Mammary epithelial cell (primary cell): ENCODE data around the gene EFNB2.

Experiments used
- EZH2 ChIP-seq: IDR thresholded peaks from 2 replicates; pipeline ENCODE4 v1.6.1; 2012; ENCODE audit warnings: low read length, inconsistent platforms, borderline replicate concordance
- TF ChIP-seq, protein P1 (sequence below), 2 donors: IDR thresholded peaks in 1 of 2; conservative IDR thresholded peaks in 1 of 2; 2 replicates each; pipeline ENCODE4 v1.5.1; 2011 to 2012; ENCODE audit warnings: inconsistent platforms in 2 of 2, low read length in 2 of 2, mild to moderate bottlenecking in 2 of 2, control low read depth in 1 of 2, low read depth in 1 of 2; ENCODE audit not compliant: insufficient read depth in 1 of 2; ENCODE audit errors: extremely low read depth in 1 of 2

DNA sequence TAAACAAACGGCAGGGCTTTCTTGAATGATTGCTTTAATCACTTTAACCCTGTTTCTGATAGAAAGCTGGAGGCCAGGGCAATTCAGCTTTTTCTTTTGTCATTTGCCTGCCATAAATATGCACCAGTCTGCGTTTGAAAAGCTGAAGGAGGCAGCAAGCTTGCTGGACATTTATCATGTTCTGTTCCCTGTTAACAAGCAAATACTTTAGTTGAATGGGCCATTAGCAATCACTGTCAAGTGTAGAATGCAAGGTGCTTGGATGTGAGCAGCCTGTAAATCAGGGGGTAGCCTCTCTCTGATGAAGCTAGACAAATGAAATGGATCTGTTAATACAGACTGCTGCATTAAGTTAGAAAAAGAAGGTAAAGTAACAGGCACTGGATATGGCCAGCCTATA lies 7.6 kb downstream of the EFNB2 start:
- TF ChIP-seq, protein P1, sequence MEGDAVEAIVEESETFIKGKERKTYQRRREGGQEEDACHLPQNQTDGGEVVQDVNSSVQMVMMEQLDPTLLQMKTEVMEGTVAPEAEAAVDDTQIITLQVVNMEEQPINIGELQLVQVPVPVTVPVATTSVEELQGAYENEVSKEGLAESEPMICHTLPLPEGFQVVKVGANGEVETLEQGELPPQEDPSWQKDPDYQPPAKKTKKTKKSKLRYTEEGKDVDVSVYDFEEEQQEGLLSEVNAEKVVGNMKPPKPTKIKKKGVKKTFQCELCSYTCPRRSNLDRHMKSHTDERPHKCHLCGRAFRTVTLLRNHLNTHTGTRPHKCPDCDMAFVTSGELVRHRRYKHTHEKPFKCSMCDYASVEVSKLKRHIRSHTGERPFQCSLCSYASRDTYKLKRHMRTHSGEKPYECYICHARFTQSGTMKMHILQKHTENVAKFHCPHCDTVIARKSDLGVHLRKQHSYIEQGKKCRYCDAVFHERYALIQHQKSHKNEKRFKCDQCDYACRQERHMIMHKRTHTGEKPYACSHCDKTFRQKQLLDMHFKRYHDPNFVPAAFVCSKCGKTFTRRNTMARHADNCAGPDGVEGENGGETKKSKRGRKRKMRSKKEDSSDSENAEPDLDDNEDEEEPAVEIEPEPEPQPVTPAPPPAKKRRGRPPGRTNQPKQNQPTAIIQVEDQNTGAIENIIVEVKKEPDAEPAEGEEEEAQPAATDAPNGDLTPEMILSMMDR (conservative IDR thresholded peaks at IDR 0.05 in 1 of 2, IDR thresholded peaks at IDR 0.05 in 1 of 2; ENCODE audit: extremely low read depth in 1 of 2, insufficient read depth in 1 of 2, low read depth in 1 of 2, low read length in 2 of 2): no peak
- TF ChIP-seq EZH2: no peak
